22Rv1 (cell line): ENCODE results near the gene MAN1B1.

ENCODE experiments used
- CTCF ChIP-seq: fragments of 450-650 bp; IDR thresholded peaks from 2 replicates; pipeline ENCODE4 v1.5.1; 2017; ENCODE audit warnings: mild to moderate bottlenecking
- ZFX ChIP-seq: fragments of 450-650 bp; IDR thresholded peaks from 2 replicates; pipeline ENCODE4 v1.6.1; 2017; ENCODE audit warnings: antibody characterized with exemption, borderline replicate concordance

- TF ChIP-seq CTCF, result no peak
- TF ChIP-seq ZFX, result no peak
Observed at GRCh38 chr9:137038916-137039315, 47.9 kb upstream of the MAN1B1 start.
